ENCODE results near the gene BCAT1.
"Not testable (repeated sequence)": the region's sequence is repeated elsewhere in the genome, so short reads cannot be mapped to it uniquely, and the experiment has no call there.

The BCAT1 gene

DNA sequence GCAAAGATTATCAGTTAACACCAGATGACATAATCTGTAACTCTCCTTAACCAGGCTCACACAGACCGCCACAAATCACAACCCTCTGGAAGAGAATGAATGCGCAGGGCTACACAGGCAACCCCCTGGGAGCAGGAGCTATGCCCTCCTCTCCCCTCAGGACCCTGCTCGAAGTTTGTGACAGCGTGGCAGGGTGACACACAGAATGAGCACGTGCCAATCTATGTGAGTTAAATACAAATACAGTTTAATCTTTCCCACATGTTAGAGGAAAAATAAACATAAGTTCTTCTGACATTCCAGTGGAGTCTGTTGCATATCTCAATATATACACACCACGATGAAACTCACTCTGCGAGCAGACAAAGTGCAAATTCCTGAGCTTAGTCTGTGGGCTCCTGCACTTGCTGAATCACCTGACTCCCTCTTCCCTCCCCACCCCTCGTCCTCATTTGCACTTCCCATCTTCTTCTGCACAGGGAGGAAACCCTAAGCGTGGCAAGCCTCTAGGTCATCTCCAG lies 37.6 kb downstream of the BCAT1 start:
- no peak for DNase-seq (ENCODE audit: low spot score)
- TF ChIP-seq, protein P1, sequence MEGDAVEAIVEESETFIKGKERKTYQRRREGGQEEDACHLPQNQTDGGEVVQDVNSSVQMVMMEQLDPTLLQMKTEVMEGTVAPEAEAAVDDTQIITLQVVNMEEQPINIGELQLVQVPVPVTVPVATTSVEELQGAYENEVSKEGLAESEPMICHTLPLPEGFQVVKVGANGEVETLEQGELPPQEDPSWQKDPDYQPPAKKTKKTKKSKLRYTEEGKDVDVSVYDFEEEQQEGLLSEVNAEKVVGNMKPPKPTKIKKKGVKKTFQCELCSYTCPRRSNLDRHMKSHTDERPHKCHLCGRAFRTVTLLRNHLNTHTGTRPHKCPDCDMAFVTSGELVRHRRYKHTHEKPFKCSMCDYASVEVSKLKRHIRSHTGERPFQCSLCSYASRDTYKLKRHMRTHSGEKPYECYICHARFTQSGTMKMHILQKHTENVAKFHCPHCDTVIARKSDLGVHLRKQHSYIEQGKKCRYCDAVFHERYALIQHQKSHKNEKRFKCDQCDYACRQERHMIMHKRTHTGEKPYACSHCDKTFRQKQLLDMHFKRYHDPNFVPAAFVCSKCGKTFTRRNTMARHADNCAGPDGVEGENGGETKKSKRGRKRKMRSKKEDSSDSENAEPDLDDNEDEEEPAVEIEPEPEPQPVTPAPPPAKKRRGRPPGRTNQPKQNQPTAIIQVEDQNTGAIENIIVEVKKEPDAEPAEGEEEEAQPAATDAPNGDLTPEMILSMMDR (IDR thresholded peaks at IDR 0.05; ENCODE audit: extremely low read depth, missing control alignments) = no peak

DNA sequence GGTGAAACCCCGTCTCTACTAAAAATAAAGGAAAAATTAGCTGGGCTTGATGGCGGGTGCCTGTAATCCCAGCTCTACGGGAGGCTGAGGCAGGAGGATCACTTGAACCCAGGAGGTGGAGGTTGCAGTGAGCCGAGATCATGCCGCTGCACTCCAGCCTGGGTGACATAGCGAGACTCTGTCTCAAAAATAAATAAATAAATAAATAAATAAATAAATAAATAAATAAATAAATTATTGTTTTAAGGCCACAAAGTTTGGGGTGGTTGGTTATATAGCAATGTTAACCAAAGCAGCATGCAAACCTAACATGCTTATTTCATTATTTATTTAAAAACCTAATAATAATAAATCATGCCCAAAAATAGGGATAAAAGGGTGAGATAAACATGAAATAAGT lies 38.7 kb downstream of the BCAT1 start:
- DNase-seq (ENCODE audit: low spot score) = not testable (repeated sequence)

DNA sequence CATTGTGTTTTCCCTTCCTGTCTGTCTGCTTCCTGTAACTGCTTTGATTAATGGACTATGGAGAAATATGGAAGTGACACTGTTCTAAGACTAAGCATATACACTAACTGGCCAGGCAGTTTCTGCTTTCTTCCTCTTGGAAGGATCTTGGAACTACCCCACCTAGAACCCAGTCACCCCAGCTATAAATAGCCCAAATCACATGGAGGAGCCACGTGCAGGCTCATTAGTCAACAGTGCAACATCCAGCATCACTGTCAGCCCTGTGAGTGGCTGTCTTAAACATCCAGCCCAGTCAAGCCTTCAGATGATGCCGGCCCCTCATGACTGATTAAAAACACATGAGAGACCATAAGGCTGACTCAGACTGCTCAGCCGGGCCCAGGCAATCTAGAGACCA lies 39.2 kb downstream of the BCAT1 start:
- TF ChIP-seq, protein P1 (IDR thresholded peaks at IDR 0.05; ENCODE audit: extremely low read depth, missing control alignments) = no peak
- DNase-seq (ENCODE audit: low spot score) = no peak

DNA sequence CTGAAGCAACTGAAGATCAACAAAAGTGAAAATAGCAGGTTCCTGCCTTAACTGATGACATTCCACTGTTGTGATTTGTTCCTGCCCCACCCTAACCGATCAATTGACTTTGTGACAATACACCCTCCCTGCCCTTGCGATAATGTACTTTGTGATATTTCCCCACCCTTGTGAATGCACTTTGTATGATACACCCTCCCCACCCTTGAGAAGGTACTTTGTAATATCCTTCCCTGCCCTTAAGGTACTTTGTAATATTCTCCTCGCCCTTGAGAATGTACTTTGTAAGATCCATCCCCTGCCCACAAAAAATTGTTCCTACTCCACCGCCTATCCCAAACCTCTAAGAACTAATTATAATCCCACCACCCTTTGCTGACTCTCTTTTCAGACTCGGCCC lies 41.4 kb downstream of the BCAT1 start:
- TF ChIP-seq, protein P1 (IDR thresholded peaks at IDR 0.05; ENCODE audit: extremely low read depth, missing control alignments) = no peak

DNA sequence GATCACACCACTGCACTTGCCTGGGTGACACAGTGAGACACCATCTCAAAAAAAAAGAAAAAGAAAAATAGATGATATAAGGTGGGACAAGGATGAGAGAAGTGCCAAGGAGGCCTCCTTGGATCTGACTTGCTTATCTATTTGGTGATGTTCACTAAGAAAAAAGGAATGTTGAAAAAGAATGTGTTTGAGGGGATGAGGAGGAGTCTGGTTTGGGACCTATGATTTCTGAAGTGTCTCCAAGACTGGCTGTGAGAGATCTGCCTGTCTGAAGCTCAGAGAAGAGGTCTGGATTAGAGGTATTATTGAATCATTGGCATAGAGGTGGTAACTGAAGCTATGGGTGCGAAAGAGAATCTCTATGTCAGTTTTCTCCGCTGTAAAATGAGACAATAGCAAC lies 42.8 kb downstream of the BCAT1 start:
- TF ChIP-seq, protein P1 (IDR thresholded peaks at IDR 0.05; ENCODE audit: extremely low read depth, missing control alignments) = no peak
- DNase-seq (ENCODE audit: low spot score) = no peak

More for the DNA sequence above, 41.4 kb downstream of the BCAT1 start:
- no peak for DNase-seq (ENCODE audit: low spot score)

DNA sequence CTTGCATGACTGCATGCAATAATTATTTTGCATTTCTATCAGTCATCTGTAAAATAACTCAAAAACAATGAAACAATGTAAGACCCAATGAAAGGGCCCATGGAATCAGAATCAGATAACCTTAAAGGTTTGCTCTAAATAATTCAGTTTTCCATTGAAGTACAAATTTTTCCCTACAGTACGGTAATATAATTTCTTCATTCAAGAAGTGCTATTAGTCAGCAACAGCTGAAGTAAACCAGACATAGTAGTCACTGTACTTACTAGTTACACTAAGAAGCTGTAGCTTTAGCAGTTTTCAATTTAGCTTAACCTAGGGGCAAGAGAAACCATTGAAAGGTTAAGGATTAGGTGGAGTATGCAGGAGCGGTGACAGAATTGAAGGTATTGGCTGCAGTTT lies 43.5 kb downstream of the BCAT1 start:
- TF ChIP-seq, protein P1 (IDR thresholded peaks at IDR 0.05; ENCODE audit: extremely low read depth, missing control alignments) = no peak
- no peak for DNase-seq (ENCODE audit: low spot score)

DNA sequence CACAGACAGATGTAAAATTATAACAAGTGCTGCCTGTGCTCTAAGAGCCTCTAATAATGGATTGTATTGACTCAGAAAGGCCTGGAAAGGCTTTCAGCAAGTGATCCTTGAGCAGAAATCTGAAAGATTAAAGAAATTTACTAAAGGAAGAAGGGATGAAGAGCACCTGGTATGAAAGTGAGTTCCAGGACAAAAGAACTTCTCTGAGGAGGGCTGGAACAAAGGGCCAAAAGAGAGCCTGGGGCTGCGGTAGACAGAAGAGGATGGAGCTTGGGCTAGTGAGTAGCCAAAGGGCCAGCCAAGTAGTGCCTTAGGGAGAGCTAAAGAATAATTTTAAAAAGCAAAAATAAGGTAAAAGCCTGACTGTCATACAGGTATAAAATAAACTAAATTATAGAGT lies 44.0 kb downstream of the BCAT1 start:
- DNase-seq (ENCODE audit: low spot score) = no peak
- TF ChIP-seq, protein P1 (IDR thresholded peaks at IDR 0.05; ENCODE audit: extremely low read depth, missing control alignments) = no peak

DNA sequence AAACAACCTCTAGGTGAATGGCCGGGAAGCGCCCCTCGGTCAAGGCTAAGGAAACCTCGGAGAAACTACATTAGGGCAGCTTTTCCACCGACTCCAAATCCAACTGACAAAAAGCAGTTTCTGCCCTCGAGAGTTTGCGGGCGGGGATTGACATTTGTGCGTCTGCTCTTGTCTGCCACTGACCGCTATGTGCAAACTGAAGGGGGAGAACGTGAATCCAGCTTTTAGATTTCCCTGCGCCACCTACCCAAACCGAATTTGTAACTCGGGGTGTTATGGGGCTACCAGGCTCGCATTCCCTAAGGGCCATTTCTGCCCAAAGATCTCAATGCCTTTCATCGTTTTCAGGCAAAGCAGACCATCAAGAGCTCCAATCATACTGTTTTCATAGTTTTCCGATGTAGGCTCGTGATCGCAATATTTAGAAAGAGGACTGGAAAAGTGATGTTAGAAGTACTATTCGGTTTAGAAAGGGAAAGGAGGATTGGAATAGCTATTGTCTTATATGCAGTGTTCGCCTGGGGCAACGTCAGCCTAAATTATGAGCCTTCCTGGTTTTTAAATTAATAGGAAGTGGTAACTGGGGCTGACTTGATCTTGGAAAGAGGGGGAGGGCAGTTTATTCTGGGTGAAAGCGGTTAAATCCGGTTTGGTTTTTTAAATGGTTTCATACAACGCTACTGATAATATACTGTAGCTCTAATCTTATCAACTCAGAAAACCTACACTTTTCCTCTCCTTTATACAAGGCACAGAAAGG lies 45.4 kb downstream of the BCAT1 start:
- peak; percentile 42 for DNase-seq (ENCODE audit: low spot score)
- TF ChIP-seq, protein P1 (IDR thresholded peaks at IDR 0.05; ENCODE audit: extremely low read depth, missing control alignments) = no peak
